Embryonic facial prominence (tissue), 1 donor: ENCODE measurements around the gene DNAH10.

Experiments used
- DNase-seq: peaks from one replicate; pipeline ENCODE4 v3.0.0-alpha.2; 2016; ENCODE audit errors: extremely low spot score

Gene DNAH10

GRCh38 chr12:123798518-123798917 is 36.4 kb downstream of the DNAH10 start:
- DNase-seq = no peak

GRCh38 chr12:123799227-123799626 is 37.1 kb downstream of the DNAH10 start:
- DNase-seq = no peak

GRCh38 chr12:123801573-123802178 is 39.6 kb downstream of the DNAH10 start:
- peak; percentile 18 for DNase-seq

DNA sequence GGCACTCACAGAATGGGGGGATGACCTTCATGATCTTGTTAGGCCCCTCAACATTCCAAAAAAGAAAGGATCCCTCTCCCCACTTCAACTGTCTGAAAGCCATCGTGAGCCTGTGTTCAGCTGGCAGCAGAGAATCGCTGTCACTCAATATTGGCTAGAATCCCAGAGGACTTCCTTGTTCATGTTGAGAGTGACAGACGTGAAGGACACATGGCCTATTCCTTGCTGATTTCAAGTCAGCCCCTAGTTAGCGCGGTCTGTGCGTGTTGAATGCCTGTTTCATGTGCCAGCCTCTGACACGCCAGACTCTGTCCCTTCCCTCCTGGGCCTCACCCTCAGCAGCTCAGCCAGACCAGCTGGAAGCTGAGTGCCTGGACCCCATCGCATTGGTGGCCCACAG is 43.1 kb downstream of the DNAH10 start:
- no peak for DNase-seq

- DNase-seq = no peak
Measured at GRCh38 chr12:123807002-123807401, 44.9 kb downstream of the DNAH10 start.

DNA sequence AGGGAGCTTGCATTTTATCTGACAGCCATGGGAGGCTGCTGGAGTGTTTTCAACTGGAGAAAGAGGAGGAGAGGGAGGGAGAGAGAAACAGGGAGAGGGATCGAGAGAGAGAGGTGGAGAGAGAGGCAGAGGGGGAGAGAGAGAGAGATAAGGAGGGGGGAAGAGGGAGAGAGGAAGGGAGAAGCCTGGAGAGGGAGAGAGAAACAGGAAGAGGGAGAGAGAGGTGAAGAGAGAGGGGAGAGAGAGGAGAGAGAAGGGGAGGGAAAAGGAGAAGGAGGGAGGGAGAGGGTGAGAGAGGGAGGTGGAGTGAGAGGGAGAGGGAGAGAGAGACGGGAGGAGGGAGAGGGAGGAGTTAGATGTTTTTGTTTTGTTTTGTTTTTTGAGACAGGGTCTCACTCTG is 45.6 kb downstream of the DNAH10 start:
- no peak for DNase-seq

DNA sequence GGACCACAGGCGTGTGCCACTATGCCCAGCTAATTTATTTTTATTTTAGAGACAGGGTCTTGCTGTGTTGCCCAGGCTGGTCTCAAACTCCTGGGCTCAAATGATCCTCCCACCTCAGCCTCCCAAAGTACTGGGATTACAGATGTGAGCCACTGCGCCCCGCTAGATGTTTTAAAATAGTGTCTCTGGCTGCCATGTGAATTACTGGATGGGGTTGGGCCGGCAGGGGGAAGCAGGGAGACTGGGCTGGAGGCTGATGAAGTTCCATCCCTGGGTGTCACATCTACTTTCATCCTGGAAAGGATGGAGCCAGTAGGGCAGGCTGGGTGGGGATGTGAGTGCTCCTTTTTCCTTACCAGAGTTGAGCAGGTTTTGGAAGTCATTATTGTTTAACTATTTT is 46.1 kb downstream of the DNAH10 start:
- no peak for DNase-seq

- no peak for DNase-seq
Measured at GRCh38 chr12:123813349-123813748, 51.2 kb downstream of the DNAH10 start.

DNA sequence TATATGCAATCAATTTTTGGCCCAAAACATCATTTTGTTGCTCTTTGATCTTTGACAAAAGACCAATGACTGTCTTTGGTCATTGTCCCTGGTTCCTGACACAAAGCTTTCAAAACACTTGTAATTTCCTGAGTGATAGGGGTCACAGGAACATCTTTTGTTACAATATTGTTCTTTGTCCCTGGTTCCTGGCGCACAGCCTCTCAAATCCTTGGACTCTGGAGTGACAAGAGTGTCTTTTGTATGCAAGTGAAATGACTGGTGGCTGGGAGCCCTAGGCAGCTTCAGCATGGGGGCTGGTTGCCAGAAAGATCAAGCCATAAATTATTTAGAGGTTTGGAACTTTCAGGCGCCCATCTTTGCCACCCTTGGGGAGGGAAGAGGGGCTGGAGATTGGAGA is 53.9 kb downstream of the DNAH10 start:
- no peak for DNase-seq

- no peak for DNase-seq
Measured at GRCh38 chr12:123816896-123817537, 54.9 kb downstream of the DNAH10 start.

DNA sequence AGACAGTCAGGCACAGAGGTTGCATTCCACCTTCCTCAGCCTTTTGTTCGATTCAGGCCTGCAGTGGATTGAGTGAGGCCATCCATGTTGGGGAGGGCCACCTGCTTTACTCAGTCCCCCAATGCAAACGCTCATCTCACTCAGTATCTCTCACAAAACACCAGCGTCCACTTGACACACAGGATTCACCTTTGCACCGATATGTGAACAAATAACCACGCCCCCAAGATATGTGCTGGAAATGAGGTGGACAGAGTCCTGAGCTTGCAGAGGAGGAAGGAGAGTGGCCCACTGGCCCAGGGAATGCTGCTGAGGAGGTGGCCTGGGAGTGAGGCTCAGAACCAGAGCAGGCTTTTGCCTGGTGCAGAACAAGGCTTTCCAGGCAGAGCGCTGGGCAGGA is 60.7 kb downstream of the DNAH10 start:
- no peak for DNase-seq

GRCh38 chr12:123828120-123828519 is 66.0 kb downstream of the DNAH10 start:
- DNase-seq = no peak

GRCh38 chr12:123828854-123829547 is 66.9 kb downstream of the DNAH10 start:
- no peak for DNase-seq

DNA sequence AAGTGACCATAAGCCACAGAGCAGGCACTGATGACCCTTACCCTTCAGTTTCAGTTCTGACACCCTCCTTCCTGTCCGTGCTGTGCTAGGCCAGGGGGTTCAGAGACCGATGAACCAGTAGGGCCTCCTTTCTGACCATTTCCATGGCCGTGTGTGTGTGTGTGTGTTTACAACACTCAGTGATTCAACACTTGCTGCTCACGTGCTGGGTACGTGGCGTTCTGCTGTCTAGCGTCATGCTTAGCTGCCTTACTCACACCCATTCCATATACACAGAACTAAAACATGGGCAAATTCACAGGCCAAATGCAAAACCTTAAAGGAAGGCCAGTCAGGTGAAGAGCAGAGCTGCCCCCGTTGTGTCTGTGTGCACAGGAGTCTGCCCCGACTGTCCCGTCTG is 67.5 kb downstream of the DNAH10 start:
- no peak for DNase-seq

- no peak for DNase-seq
Measured at GRCh38 chr12:123830675-123831074, 68.6 kb downstream of the DNAH10 start.

DNA sequence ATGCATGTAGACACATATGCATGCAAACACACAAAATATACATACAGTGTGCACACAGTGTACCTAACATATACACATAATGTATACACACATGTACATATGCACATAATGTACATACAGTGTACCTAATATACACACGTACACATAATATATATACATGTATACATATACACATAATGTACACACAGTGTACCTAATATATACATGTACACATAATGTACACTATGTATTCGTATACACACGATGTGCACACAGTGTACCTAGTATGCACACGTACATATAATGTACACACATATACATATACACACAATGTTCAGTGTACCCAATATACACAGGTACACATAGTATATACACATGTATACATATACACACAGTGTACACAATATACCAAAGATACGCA is 70.0 kb downstream of the DNAH10 start:
- DNase-seq = no peak

DNA sequence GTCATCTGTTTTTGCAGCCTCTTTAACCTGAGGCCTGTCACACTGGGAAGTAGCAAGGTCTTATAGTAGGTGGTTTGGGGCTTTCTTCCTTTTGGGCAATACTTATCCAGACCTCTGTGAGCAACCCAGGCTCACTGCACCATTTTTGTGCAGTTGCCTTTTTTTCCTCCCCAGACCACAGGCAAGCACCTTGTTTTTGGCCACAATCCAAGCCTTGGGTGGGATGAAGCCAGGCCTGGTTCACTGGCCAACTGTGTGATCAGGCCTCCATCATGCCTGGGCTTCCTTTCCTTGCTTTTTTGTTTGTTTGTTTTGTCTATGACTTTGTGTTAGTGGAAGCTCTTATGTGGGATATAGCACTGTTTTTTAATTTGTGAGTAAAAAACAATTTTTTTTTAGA is 71.7 kb downstream of the DNAH10 start:
- DNase-seq = no peak

GRCh38 chr12:123834845-123835244 is 72.7 kb downstream of the DNAH10 start:
- no peak for DNase-seq

DNA sequence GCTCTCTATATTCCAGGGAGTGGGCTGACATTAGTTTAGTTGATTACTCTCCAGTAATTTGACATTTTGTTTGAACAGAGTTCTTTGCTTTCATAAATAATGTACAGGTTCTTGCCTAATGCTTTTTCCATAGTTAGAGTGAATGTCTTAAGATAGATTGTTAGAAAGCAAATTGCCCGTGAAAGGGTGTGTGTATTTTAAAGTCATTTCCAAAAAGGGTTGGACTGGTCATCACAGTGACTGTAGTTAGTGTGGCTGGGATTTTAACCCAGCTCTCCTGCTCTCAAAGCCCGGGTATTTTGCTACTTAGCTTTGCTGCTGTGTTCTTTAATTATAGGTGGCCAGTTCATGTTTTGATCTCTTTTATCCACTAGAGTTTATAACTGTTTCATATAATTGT is 74.2 kb downstream of the DNAH10 start:
- DNase-seq = no peak

DNA sequence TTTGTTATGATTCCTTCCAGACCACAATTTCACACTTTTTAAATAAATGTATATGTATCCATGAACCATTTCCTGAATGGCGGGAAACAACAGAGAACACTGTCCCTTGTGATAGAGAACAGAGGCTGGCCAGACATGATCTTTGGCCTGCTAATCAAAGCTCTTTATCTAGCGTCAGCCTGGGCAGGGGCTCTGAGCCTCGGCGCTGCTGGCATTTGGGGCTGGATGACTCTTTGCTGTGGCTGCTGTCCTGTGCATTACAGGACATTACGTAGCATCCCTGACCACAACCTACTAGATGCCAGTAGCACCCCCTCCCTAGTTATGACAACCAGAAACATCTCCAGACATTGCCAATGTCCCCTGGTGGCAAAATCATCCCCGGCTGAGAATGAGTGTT is 77.7 kb downstream of the DNAH10 start:
- DNase-seq = no peak

- DNase-seq = no peak
Measured at GRCh38 chr12:123840765-123841425, 78.8 kb downstream of the DNAH10 start.

DNA sequence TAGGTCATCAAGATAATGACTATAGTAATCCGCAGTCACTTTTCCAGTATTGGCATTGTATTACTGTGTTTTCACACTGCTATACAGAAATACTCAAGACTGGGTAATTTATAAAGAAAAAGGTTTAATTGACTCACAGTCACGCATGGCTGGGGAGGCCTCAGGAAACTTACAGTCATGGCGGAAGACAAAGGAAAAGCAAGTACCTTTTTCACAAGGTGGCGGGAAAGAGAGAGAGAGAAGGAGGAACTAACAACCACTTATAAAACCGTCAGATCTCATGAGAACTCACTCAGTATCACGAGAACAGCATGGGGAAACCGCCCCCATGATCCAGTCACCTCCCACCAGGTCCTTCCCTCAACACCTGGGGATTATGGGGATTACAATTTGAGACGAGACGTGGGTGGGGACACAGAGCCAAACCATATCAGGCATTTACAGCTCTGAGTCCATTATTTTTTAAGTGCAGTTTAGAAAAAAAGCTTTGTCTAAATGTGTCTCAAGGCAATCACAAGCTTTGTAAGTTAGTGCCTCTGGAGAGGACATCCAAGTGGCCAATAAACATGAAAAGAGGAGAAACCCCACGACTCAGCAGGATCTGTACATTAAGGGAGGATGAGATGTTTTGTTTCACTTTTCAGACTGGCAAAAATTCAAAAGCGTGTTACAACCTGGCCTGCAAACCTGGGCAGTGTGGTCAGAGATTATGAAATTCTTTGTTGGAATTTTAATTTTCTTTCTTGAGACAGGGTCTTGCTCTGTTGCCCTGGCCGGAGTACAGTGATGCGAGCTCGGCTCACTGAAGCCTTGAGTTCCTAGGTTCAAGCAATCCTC is 82.0 kb downstream of the DNAH10 start:
- DNase-seq = no peak
